Measurements from ENCODE around the gene TGM1.

Gene TGM1

DNA sequence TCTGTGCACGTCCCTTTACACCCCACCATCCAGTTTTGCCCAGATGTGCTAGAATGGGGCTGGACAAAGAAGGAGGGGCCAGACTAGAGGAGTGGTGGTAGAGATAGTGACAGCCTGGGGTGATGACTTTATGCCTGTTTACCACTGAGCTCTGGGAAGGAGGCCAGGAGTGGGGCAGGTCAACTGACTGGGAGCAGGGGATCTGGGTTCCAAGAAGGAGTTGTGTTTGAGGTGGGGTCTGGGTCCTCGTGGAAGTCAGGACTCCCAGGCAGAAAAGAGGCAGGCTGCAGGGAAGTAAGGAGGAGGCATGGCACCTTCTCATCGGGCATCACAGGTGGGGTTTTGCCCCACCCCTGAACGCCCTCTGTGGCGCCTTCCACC is 47.3 kb upstream of the TGM1 start:
- TF ChIP-seq, protein P1, sequence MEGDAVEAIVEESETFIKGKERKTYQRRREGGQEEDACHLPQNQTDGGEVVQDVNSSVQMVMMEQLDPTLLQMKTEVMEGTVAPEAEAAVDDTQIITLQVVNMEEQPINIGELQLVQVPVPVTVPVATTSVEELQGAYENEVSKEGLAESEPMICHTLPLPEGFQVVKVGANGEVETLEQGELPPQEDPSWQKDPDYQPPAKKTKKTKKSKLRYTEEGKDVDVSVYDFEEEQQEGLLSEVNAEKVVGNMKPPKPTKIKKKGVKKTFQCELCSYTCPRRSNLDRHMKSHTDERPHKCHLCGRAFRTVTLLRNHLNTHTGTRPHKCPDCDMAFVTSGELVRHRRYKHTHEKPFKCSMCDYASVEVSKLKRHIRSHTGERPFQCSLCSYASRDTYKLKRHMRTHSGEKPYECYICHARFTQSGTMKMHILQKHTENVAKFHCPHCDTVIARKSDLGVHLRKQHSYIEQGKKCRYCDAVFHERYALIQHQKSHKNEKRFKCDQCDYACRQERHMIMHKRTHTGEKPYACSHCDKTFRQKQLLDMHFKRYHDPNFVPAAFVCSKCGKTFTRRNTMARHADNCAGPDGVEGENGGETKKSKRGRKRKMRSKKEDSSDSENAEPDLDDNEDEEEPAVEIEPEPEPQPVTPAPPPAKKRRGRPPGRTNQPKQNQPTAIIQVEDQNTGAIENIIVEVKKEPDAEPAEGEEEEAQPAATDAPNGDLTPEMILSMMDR (conservative IDR thresholded peaks at IDR 0.05; ENCODE audit: low read depth, low read length): no peak
- H3K4me1 ChIP-seq (ENCODE audit: low read depth, poor library complexity, severe bottlenecking): peaks cover 37% of the 10 kb centered on the region
- H3K4me3 ChIP-seq (IDR thresholded peaks at IDR 0.05; ENCODE audit: insufficient read depth, low read depth, low read length): no peak overlapping the region
- peak overlapping the region; percentile 80 for H3K27ac ChIP-seq
- peak overlapping the region; percentile 66 for H3K4me2 ChIP-seq
- H3K27me3 ChIP-seq (ENCODE audit: insufficient read depth, low read depth): no peaks in the 10 kb centered on the region
- H2AFZ ChIP-seq (ENCODE audit: low read depth): no peak overlapping the region
- H3K36me3 ChIP-seq (ENCODE audit: insufficient read depth): no peaks in the 10 kb centered on the region
- H3K9ac ChIP-seq: peak overlapping the region; percentile 77; the same call in 1 of the 2 replicates
- no peaks in the 10 kb centered on the region for H4K20me1 ChIP-seq (ENCODE audit: insufficient read depth)
- H3K79me2 ChIP-seq (ENCODE audit: insufficient read depth, low read depth): peaks cover 9% of the 10 kb centered on the region; the same call in 1 of the 2 replicates

DNA sequence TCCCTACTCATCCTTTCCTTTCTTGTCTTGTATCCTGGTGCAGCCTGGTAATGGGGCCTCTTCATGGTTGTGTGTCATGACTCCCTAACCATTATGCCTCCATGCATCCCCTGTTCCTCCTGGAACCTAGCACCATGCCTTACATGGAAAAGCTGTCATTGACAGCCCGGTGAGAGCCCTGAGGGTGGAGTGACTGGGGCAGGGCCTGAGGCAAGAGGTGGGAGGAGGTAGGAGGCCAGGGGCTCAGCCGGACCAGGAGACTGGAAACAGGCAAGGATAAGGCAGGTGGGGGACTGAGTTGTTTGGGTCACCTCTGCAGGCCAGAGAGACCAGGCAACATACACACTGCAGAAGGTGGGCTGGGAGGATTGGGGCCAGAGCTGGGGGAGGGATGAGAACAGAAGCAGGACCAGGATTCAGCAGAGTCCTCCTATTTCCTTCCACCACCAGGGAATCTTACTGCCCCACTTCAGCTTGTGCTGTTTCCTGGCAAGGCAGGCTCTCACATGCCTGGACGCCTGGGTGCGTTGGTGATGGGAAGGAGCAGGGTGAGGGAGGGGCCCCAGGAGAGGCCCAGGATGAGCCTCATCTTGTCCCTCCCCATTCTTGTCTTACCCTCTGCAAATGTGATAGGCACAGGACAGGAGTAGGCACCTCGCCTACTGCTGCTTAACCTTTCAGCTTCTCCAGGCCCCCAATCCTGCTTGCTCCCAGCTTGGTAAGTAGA is 46.7 kb upstream of the TGM1 start, which contains the start of gene LTB4R2:
Gene LTB4R2, plus strand, starts transcription at position 603 of the 727 bp plus-strand sequence. CDS start 525 bp downstream, outside the sequence.
- Histone ChIP-seq H3K4me3 (IDR thresholded peaks at IDR 0.05; ENCODE audit: insufficient read depth, low read depth, low read length) (no peak within 1 kb of the TSS), H3K9ac (peak within 1 kb of the TSS; percentile 77), H3K27me3 (ENCODE audit: insufficient read depth, low read depth) (no peaks in the 10 kb centered on the region), H3K4me2 (peak within 1 kb of the TSS; percentile 66), H3K36me3 (ENCODE audit: insufficient read depth) (no peaks in the 10 kb centered on the region), H3K4me1 (ENCODE audit: low read depth, poor library complexity, severe bottlenecking) (peaks cover 37% of the 10 kb centered on the region), H2AFZ (ENCODE audit: low read depth) (peak within 1 kb of the TSS; percentile 34), H4K20me1 (ENCODE audit: insufficient read depth) (no peaks in the 10 kb centered on the region), H3K79me2 (ENCODE audit: insufficient read depth, low read depth) (peaks cover 9% of the 10 kb centered on the region; the same call in 1 of the 2 replicates), H3K27ac (peak within 1 kb of the TSS; percentile 80)
- TF ChIP-seq, protein P1 (conservative IDR thresholded peaks at IDR 0.05; ENCODE audit: low read depth, low read length): no peak

GRCh38 chr14:24308342-24309124 is 45.6 kb upstream of the TGM1 start:
- Histone ChIP-seq H4K20me1 (ENCODE audit: insufficient read depth) (no peaks in the 10 kb centered on the region), H3K4me2 (peak overlapping the region; percentile 3; the same call in 1 of the 2 replicates), H3K79me2 (ENCODE audit: insufficient read depth, low read depth) (peaks cover 9% of the 10 kb centered on the region; the same call in 1 of the 2 replicates), H2AFZ (ENCODE audit: low read depth) (no peak overlapping the region), H3K4me1 (ENCODE audit: low read depth, poor library complexity, severe bottlenecking) (peaks cover 37% of the 10 kb centered on the region), H3K27ac (no peak overlapping the region), H3K4me3 (IDR thresholded peaks at IDR 0.05; ENCODE audit: insufficient read depth, low read depth, low read length) (no peak overlapping the region), H3K27me3 (ENCODE audit: insufficient read depth, low read depth) (no peaks in the 10 kb centered on the region), H3K9ac (no peak overlapping the region), H3K36me3 (ENCODE audit: insufficient read depth) (no peaks in the 10 kb centered on the region)
- TF ChIP-seq, protein P1 (conservative IDR thresholded peaks at IDR 0.05; ENCODE audit: low read depth, low read length): 0 out of 2 replicates have a peak, but pooled peaks have one; percentile 20

GRCh38 chr14:24307575-24308341 is 44.8 kb upstream of the TGM1 start, which contains the start of gene CIDEB:
Gene CIDEB, minus strand, starts transcription at chr14:24307977. Its CDS starts 119 bp downstream, at chr14:24307858.
- H3K4me2 ChIP-seq: peak within 1 kb of the TSS; percentile 3; the same call in 1 of the 2 replicates
- TF ChIP-seq, protein P1 (conservative IDR thresholded peaks at IDR 0.05; ENCODE audit: low read depth, low read length): peak; percentile 84
- no peak within 1 kb of the TSS for H2AFZ ChIP-seq (ENCODE audit: low read depth)
- no peak within 1 kb of the TSS for H3K4me3 ChIP-seq (IDR thresholded peaks at IDR 0.05; ENCODE audit: insufficient read depth, low read depth, low read length)
- H3K27me3 ChIP-seq (ENCODE audit: insufficient read depth, low read depth): no peaks in the 10 kb centered on the region
- no peak within 1 kb of the TSS for H3K9ac ChIP-seq
- peaks cover 9% of the 10 kb centered on the region; the same call in 1 of the 2 replicates for H3K79me2 ChIP-seq (ENCODE audit: insufficient read depth, low read depth)
- peaks cover 32% of the 10 kb centered on the region for H3K4me1 ChIP-seq (ENCODE audit: low read depth, poor library complexity, severe bottlenecking)
- H3K27ac ChIP-seq: no peak within 1 kb of the TSS; the same call in 1 of the 2 replicates
- no peaks in the 10 kb centered on the region for H3K36me3 ChIP-seq (ENCODE audit: insufficient read depth)
- no peaks in the 10 kb centered on the region for H4K20me1 ChIP-seq (ENCODE audit: insufficient read depth)

All from KMS-11 (cell line).